Adrenal gland (tissue), 12 donors: ENCODE results near the gene CCDC91. TPM values are rescaled to one million over a fixed set of nuclear protein-coding genes. Genes with fewer than 3 reads are reported as not detected.

Source experiments
- DNase-seq, 7 donors: peaks; one replicate each; pipeline ENCODE4 v3.0.0-alpha.2; 2019 to 2020
- H3K27ac ChIP-seq, 5 donors: fragments of 200-600 bp; sonication (generic) in 4 of 5; 1 replicate in 3 of 5; 2 replicates in 2 of 5; pipeline versions ENCODE4 v1.5.1 to v1.8.0; 2016 to 2020; ENCODE audit warnings: mild to moderate bottlenecking in 1 of 5
- H3K27me3 ChIP-seq: fragments of 200-600 bp; 2 replicates; pipeline ENCODE4 v1.8.0; 2021
- H3K36me3 ChIP-seq, 2 donors: fragments of 200-600 bp; replicated peaks in 1 of 2; 1 replicate in 1 of 2; 2 replicates in 1 of 2; pipeline versions ENCODE4 v1.5.1 to v1.8.0; 2018 to 2022
- H3K4me1 ChIP-seq, 2 donors: fragments of 200-600 bp; replicated peaks in 1 of 2; 1 replicate in 1 of 2; 2 replicates in 1 of 2; pipeline versions ENCODE4 v1.5.1 to v1.8.0; 2018 to 2021
- H3K4me3 ChIP-seq, 4 donors: fragments of 200-600 bp; sonication (generic) in 3 of 4; one replicate each; pipeline ENCODE4 v1.5.1; 2016 to 2018
- H3K9me3 ChIP-seq, 3 donors: fragments of 200-600 bp; sonication (generic) in 1 of 3; replicated peaks in 1 of 3; 1 replicate in 2 of 3; 2 replicates in 1 of 3; pipeline versions ENCODE4 v1.5.1 to v1.8.0; 2016 to 2021
- POLR2A ChIP-seq, 2 donors: fragments of 450-650 bp; IDR thresholded peaks; one replicate each; pipeline ENCODE4 v1.6.1; 2017; ENCODE audit warnings: antibody characterized with exemption in 2 of 2, mild to moderate bottlenecking in 2 of 2, moderate library complexity in 1 of 2
- WGBS, 4 donors: extraction: QIAGEN DNeasy Blood & Tissue Kit in 2 of 4; methylation state at CpG; one replicate each; pipeline versions ENCODE4 v1.1.5 to v1.1.7; 2013 to 2017; 5-methylcytosine and 5-hydroxymethylcytosine counted together
- intact Hi-C, 2 donors: fragments of 100-400 bp; cut with DNase I; formaldehyde crosslinking; loops; one replicate each; pipeline versions ENCODE4 v1.14.1 to v1.15.0; 2022 to 2023
- polyA plus RNA-seq, 3 donors: library from polyadenylated mRNA; stranded (reverse); fragments of 200-250 nt in 2 of 3; fragments of 350-450 nt in 1 of 3; fragmentation: Illumina TruSeq in 1 of 3; extraction: RNeasy Lipid Tissue Mini Kit (QIAGEN cat#74804) in 1 of 3; gene quantifications; one replicate each; pipeline ENCODE4 v1.2.3, GENCODE V29; 2013 to 2014
- total RNA-seq, 9 donors: library from RNA; depleted of rRNA in 4 of 9; stranded (reverse); fragments of >200 nt in 4 of 9; fragments of 120-200 nt in 1 of 9; fragmentation: NEBNext Ultra II Directional in 1 of 9; extraction: Animal tissue kit (Norgen Biotek cat#: 25700) in 1 of 9; gene quantifications; one replicate each; pipeline versions ENCODE4 v1.1.0 to v1.2.4, GENCODE V29; 2013 to 2023
- TF ChIP-seq, protein P1 (sequence below), 6 experiments: fragments of 450-650 bp in 4 of 6; fragments of 200-600 bp in 2 of 6; sonication (generic) in 1 of 6; IDR thresholded peaks; 1 replicate in 5 of 6; 2 replicates in 1 of 6; pipeline versions ENCODE4 v1.5.1 to v1.8.0; 2016 to 2021; ENCODE audit warnings: antibody characterized with exemption in 6 of 6, mild to moderate bottlenecking in 2 of 6, moderate library complexity in 1 of 6
- donor health status: healthy with polysubstance abuse.
- donor health status: Bipolar disorder and iron deficiency.
- donor health status: DM: yes; HTN: yes; CAD: no.
- donor health status: DM: no; HTN: no; CAD: no.
- donor health status: DM: no; HTN: no; CAD: no.
- donor health status: DM: yes; HTN: yes; CAD: no.

The CCDC91 gene
- total and polyA plus RNA-seq, 12 donors, result 9.1 to 56.7 (median 33.1) TPM

- H3K27ac ChIP-seq, result no peak overlapping the region
- H3K4me3 ChIP-seq, result no peak overlapping the region
- WGBS, 4 donors, result 71 to 90% (median 75%) methylated on average over 1 of the region's 1 CpG
- intact Hi-C loops, result no loop called here
- DNase-seq, result no peak
- no peaks in the 10 kb centered on the region for H3K4me1 ChIP-seq
- H3K27me3 ChIP-seq, result no peaks in the 10 kb centered on the region
- H3K36me3 ChIP-seq, result no peaks in the 10 kb centered on the region
- TF ChIP-seq, protein P1, sequence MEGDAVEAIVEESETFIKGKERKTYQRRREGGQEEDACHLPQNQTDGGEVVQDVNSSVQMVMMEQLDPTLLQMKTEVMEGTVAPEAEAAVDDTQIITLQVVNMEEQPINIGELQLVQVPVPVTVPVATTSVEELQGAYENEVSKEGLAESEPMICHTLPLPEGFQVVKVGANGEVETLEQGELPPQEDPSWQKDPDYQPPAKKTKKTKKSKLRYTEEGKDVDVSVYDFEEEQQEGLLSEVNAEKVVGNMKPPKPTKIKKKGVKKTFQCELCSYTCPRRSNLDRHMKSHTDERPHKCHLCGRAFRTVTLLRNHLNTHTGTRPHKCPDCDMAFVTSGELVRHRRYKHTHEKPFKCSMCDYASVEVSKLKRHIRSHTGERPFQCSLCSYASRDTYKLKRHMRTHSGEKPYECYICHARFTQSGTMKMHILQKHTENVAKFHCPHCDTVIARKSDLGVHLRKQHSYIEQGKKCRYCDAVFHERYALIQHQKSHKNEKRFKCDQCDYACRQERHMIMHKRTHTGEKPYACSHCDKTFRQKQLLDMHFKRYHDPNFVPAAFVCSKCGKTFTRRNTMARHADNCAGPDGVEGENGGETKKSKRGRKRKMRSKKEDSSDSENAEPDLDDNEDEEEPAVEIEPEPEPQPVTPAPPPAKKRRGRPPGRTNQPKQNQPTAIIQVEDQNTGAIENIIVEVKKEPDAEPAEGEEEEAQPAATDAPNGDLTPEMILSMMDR (IDR thresholded peaks at IDR 0.05), result no peak
- TF ChIP-seq POLR2A (IDR thresholded peaks at IDR 0.05), result no peak
- no peaks in the 10 kb centered on the region for H3K9me3 ChIP-seq
Measured at GRCh38 chr12:28173440-28173839, 16.8 kb upstream of the CCDC91 start.

DNA sequence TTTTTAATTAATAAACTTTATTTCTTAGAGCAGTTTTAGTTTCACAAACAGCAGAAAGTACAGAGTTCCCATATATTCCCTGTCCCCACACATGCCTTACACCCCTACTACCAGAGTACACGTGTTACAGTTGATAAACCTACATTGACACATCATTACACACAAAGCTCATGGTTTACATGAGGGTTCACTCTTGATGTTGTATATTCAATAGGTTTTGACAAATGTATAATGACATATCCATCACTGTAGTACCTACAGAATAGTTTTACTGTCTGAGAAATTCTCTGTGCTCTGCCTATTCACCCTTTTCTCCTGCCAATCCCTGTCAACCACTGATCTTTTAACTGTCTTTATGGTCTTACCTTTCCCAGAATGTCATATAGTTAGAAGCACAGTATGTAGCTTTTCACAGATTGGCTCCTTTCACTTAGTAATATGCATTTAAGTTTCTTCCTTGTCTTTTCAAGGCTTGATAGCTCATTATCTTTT lies 15.1 kb upstream of the CCDC91 start:
- H3K4me3 ChIP-seq, result no peak overlapping the region
- intact Hi-C loops, result no loop called here
- no peaks in the 10 kb centered on the region for H3K27me3 ChIP-seq
- WGBS, 4 donors, result 43 to 93% (median 65%) methylated on average over 1 of the region's 1 CpG
- no peaks in the 10 kb centered on the region for H3K9me3 ChIP-seq
- H3K27ac ChIP-seq, result no peak overlapping the region
- H3K36me3 ChIP-seq, result no peaks in the 10 kb centered on the region
- TF ChIP-seq, protein P1 (IDR thresholded peaks at IDR 0.05), result no peak
- TF ChIP-seq POLR2A (IDR thresholded peaks at IDR 0.05), result no peak
- H3K4me1 ChIP-seq, result no peaks in the 10 kb centered on the region
- no peak for DNase-seq

GRCh38 chr12:28176295-28176694 lies 14.0 kb upstream of the CCDC91 start:
- Histone ChIP-seq H3K4me3 (no peak overlapping the region), H3K27ac (no peak overlapping the region), H3K36me3 (no peaks in the 10 kb centered on the region), H3K27me3 (no peaks in the 10 kb centered on the region), H3K4me1 (no peaks in the 10 kb centered on the region), H3K9me3 (no peaks in the 10 kb centered on the region)
- WGBS, 4 donors, result 79 to 88% (median 84%) methylated on average over 3 of the region's 3 CpGs
- intact Hi-C loops, result no loop called here
- DNase-seq, result no peak
- TF ChIP-seq, protein P1 (IDR thresholded peaks at IDR 0.05), result no peak
- TF ChIP-seq POLR2A (IDR thresholded peaks at IDR 0.05), result no peak

DNA sequence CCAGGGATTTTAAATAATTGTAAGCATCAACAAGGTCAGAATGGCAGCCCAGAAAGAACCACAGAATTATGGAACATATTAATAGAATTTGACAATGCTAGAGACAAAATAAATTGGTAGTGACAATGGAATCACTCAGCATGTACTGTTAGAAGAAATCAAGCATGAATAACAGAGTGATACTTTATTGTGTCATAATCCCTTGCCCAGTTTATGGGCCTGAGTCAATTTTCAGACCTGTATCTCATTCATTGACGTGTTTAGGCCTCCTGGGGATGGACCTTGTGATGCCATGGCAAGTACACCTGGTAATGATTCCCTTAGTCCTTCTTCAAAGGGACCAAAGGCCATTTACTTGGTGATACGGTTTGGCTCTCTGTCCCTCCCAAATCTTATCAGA lies 12.8 kb upstream of the CCDC91 start:
- DNase-seq, result no peak
- WGBS, 4 donors, result 74 to 89% (median 87%) methylated on average over 2 of the region's 2 CpGs
- intact Hi-C loops, result no loop called here
- no peaks in the 10 kb centered on the region for H3K9me3 ChIP-seq
- H3K4me1 ChIP-seq, result no peaks in the 10 kb centered on the region
- no peaks in the 10 kb centered on the region for H3K36me3 ChIP-seq
- no peak overlapping the region for H3K27ac ChIP-seq
- no peak overlapping the region for H3K4me3 ChIP-seq
- TF ChIP-seq, protein P1 (IDR thresholded peaks at IDR 0.05), result no peak
- no peak for TF ChIP-seq POLR2A (IDR thresholded peaks at IDR 0.05)
- no peaks in the 10 kb centered on the region for H3K27me3 ChIP-seq
